HG03460 (cell line): Measurements from ENCODE around the gene SULT6B1.

Experiments
- ATAC-seq: cut with Tn5 transposase; IDR thresholded peaks from one replicate; pipeline ENCODE4 v1.9.1; 2021; ENCODE audit not compliant: unreplicated experiment

Gene SULT6B1

GRCh38 chr2:37153224-37153623, 35.2 kb downstream of the SULT6B1 start:
- no peak for ATAC-seq

GRCh38 chr2:37149626-37150322, 38.7 kb downstream of the SULT6B1 start:
- ATAC-seq = no peak

- ATAC-seq = no peak
These were observed 40.1 kb downstream of the SULT6B1 start for GRCh38 chr2:37148325-37148724.

- no peak for ATAC-seq
These were observed 42.4 kb downstream of the SULT6B1 start for GRCh38 chr2:37146062-37146461.

- ATAC-seq = no peak
These were observed 44.5 kb downstream of the SULT6B1 start for GRCh38 chr2:37143974-37144373.

GRCh38 chr2:37142546-37142945, 45.9 kb downstream of the SULT6B1 start:
- ATAC-seq = no peak

- no peak for ATAC-seq
These were observed 55.6 kb downstream of the SULT6B1 start for GRCh38 chr2:37132914-37133313.

GRCh38 chr2:37125416-37125815, 63.1 kb downstream of the SULT6B1 start:
- ATAC-seq = no peak

GRCh38 chr2:37119157-37119556, 69.3 kb downstream of the SULT6B1 start:
- ATAC-seq = no peak
